HT1080 (cell line): ENCODE data around the gene CLDN20. TPM values are rescaled to one million over a fixed set of nuclear protein-coding genes. Genes with fewer than 3 reads are reported as not detected.

Experiments
- DNase-seq: peaks from one replicate; pipeline ENCODE4 v3.0.0-alpha.2; 2015; ENCODE audit warnings: low read depth
- total RNA-seq: library from RNA; depleted of rRNA; stranded (reverse); fragments of >200 nt; shearing (Covaris generic); gene quantifications from 2 replicates; pipeline ENCODE4 v1.2.3, GENCODE V29; 2014

The CLDN20 gene
- total RNA-seq, 1 experiment from 2014 or later: not detected

- peak; percentile 51 for DNase-seq
Observed at GRCh38 chr6:155268088-155268867, 4.5 kb downstream of the CLDN20 start.

- DNase-seq: no peak
Observed at GRCh38 chr6:155269765-155270164, 6.0 kb downstream of the CLDN20 start.

DNA sequence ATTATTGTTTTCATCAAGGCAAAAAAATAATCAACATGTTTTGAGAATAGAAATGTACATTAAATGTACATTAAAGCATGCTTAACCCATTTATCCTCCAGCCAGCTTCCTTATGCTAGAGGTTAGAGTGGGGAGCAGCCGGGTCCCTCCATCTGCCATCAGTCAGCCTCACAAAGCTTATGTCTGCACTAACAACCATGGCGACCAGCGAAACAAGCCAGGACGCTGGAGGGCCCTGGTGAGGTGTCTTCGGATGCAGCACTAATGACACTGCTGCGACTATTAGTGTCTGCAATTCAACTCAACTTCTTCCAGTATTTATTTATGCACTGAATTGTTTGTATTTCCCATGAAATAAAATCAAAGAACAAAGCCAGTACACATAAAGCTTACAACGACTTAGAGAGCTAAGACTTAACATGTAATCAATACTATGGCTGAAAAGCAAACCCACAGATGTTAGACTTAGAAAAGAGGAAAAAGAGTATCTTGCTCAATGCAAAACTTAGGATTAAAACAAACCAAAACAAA, 6.8 kb downstream of the CLDN20 start:
- no peak for DNase-seq

DNA sequence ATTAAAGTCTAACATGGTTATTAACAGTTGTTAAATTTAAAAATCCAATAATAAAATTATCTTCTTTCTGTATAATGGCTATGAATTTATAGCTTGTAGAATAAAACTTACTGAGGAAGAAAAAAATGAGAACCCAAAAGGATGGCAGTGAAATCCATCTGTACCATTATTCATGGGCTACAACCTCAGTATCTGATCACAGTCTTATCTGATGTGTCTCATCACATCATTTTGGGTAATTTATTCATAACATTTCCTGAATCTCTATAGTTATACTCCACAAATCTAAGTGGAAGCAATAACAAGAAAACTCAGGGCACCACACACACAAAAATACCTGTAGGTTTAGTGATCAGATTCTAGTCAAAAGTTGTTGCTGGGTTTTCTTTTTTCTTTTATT, 7.3 kb downstream of the CLDN20 start:
- DNase-seq: no peak

DNA sequence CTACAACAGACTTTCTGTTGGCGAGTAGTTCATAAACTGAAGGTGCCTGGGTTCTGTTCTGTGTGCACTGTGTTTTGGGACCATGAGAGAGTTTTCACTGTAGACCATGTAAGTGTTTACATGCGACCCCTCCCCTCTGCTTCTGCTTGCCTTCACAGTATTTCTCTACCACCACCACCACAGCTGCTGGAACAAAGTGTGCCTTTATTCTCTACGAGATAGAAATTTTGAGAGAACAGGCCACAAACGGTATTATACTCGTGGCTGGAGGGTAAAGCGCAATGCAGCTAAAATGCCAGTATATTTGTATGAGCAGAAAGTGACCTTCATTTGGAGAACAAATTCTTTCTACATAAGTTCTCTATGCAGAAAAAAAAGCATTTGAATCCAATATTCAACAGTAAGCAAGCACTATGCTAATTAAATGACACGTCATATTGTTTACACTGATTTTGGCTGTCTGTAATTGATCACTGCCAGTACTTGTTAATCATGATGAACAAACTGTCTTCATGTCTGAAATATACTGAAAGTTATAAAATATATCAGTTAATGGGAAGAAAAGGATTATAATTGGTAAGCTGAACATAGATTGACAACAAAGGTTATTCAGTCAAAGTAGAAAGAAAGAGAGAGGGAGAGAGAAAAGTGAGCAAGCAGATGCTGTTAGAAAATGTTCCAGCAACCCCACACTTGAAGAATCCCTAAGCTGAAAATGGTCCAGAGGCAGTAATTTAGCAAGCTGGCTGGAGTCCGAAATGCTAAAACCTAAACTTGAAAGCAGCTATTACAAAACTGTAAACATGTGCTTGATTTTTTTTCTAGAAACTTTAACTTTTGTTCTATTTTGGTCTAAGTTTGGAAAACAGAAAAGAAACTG, 8.8 kb downstream of the CLDN20 start:
- DNase-seq: no peak

- DNase-seq: peak; percentile 100
Observed at GRCh38 chr6:155273431-155273830, 9.6 kb downstream of the CLDN20 start.

DNA sequence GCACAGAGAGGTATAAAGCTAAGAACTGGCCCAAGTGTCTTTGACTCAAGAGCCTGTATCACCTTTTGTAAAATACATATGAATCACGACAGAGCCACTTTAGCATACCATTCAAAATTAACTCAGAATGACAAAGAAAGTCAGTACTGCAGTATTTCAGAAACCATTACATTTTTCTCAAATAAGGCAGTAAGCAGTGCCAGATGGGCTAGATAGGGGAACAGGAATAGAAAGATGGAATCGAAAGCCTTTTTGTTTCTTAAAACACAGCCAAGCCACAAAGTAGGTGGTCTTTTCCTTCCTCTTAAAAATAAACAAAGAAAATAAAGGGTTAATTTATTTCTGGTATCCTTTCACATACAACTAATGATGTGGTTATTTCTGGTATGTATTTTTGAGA, 10.3 kb downstream of the CLDN20 start:
- peak; percentile 21 for DNase-seq

- peak; percentile 65 for DNase-seq
Observed at GRCh38 chr6:155274533-155274932, 10.7 kb downstream of the CLDN20 start.

DNA sequence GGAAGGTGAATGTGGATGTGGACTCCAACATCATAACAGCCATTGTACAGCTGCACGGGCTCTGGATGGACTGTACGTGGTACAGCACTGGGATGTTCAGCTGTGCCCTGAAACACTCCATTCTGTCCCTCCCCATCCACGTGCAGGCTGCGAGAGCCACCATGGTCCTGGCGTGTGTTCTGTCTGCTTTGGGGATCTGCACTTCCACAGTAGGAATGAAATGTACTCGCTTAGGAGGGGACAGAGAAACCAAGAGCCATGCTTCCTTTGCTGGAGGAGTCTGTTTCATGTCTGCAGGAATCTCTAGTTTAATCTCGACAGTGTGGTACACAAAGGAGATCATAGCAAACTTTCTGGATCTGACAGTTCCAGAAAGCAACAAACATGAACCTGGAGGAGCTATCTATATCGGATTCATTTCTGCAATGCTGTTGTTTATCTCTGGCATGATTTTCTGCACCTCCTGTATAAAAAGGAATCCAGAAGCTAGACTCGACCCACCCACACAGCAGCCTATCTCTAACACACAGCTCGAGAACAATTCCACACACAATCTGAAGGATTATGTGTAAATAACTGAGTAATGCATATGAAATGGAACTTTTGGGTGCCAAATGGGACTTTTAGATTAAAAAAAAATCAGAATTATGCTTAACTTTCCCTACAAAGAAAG, 12.1 kb downstream of the CLDN20 start:
- DNase-seq: no peak

DNA sequence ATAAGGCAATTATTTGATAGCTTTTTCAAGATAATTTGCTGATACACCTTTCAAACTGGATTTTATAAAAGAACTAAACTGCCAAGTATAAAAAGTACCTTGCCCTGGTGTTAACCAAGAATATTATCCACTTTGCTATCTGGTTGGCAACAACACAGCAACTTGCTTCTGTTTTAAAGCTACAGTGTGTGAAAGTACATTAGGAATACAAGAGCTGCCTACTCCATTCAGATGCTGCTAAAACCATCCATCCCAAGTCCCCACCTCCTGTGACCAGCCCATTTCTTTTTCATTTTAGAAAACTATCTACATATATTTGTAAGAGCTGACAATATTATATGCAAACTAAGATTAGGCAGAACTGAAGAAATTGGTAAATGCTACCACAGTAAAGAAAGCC, 12.8 kb downstream of the CLDN20 start:
- DNase-seq: no peak

- DNase-seq: no peak
Observed at GRCh38 chr6:155278319-155279049, 14.7 kb downstream of the CLDN20 start.

GRCh38 chr6:155284775-155285174, 21.0 kb downstream of the CLDN20 start:
- no peak for DNase-seq

DNA sequence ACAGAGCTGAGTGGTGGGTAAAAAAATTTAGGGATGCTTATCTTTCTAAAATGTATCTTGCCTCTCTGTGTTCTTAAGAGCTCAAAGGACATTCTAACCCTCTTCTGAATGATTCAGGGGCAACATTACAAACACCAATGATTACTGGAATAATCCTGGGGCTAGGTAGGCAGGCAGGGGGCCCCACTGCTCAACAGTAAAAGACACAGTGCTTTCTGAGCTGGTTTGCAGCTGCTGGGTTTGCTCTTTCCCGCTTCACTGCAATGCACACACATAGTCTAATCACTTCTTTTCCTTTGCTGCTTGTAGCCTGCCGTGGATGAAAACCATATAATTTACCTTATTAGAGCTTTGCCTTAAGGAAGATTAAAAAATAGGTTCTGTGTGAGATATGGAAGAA, 23.9 kb downstream of the CLDN20 start:
- DNase-seq: no peak

DNA sequence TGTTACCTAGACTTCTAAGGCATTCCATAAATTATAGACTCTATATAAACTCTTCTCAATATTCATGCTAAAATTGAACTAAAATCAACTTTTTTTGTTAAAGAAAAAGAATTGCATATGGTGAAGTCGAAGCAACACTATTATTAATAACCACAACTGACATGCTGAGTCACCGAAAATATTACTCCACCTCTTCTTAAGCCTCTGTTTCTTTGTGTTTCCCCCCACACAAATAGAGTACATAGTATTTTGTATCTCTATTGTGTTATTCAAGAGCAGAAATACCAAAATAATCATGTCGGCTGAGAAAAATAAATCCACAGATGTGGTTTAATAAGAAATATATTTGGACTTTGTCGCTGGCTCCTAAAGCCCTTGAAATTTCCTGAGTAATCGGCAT, 26.7 kb downstream of the CLDN20 start:
- no peak for DNase-seq

DNA sequence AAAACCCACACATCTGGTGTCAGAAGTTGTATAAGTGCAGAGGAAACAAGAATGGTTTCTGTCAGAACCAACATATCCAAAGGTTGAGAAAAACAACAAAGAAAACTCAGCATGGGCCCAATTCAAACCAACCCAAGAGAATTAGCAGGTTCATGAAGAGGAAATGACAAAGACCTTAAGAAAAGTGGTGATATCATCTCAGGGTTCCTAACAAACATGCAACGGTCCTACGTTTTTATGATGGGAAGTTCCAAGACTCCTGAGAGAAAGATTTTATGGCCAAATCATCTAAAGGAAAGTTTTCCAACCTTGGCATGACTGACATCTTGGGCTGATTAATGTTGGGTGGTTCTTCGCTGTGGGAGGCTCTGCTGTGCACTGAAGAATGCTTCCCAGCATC, 27.5 kb downstream of the CLDN20 start:
- no peak for DNase-seq

DNA sequence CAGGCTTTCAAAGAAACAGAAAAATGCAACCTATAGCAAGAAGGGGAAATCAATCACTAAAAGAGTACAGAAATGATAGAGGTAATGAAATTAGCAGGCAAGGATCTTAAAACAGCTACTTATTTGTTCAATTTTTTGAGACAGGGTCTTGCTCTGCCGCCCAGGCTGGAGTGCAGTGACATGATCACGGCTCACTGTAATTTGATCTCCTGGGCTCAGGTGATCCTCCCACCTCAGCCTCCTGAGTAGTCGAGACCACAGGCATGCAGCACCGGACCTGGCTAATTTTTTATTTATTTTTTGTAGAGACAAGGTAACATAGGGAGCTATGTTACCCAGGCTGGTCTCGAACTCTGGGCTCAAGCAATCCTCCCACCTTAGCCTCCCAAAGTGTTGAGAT, 28.9 kb downstream of the CLDN20 start:
- DNase-seq: no peak

DNA sequence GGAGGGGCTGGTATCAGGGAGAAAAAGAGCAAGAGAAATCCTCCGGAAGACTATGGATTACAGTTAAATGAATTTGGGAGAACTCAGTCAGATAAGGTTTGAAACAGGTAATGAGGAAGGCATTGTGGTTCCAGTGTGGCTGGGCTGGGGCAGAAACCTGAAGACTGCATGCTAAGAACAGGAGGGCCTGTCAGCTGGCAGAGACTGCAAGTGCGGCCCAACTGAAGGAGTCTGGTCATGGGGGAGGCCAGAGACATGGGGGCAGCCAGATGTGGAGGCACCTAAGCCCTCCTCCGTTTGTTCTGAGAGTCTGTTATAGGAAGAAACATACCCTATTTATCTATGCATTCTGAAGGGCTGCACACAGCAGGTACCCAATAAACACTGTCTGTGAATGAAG, 33.9 kb downstream of the CLDN20 start:
- DNase-seq: no peak

- no peak for DNase-seq
Observed at GRCh38 chr6:155301867-155302266, 38.1 kb downstream of the CLDN20 start.

- DNase-seq: no peak
Observed at GRCh38 chr6:155303361-155303870, 39.6 kb downstream of the CLDN20 start.

- DNase-seq: no peak
Observed at GRCh38 chr6:155306958-155307357, 43.1 kb downstream of the CLDN20 start.

DNA sequence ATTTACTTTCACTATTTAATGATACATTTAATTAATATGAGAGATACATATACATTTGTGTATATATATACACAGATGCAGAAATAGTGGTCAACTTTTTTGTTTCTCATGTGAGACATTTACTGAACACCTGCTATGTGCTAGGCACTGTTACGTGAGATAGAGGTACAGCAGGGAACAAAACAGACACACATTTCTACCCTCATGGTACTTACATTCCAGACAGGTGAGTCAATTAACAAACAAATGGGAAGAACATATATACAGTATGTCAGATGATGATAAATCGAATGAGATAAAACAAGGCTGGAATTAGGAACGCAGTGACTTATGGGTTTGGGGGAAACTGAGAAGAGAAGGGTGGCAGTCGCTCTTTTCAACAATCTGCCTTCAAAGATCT, 45.3 kb downstream of the CLDN20 start:
- DNase-seq: no peak
